NCI-H1417 (cell line): Measurements from ENCODE around the gene SLC6A19.
A peak's percentile ranks its signal among the peaks of the same experiment; 100 is the strongest.

Source experiments
- DNase-seq, 3 experiments: peaks; one replicate each; lab custom pipeline; 2025; lab: John Stamatoyannopoulos, UW

The SLC6A19 gene

DNA sequence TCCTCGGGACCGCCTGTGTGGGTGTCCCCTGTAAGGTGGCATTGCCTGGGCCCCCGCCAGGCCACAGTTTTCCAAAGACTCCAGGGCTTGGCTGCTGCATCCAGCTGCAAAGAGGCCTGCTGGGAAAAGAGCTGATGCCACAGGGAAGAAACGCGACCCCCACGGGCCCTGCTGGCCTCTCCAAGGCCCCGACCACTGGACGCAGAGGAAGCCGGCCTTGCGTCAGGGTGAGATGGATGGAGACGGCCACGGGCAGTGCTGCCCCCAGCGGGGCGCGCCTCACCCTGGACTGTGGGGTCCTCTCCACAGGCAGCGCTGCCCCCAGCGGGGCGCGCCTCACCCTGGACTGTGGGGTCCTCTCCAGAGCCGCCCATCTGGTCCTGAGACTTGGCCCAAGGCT lies 21.3 kb upstream of the SLC6A19 start:
- DNase-seq = no peak

DNA sequence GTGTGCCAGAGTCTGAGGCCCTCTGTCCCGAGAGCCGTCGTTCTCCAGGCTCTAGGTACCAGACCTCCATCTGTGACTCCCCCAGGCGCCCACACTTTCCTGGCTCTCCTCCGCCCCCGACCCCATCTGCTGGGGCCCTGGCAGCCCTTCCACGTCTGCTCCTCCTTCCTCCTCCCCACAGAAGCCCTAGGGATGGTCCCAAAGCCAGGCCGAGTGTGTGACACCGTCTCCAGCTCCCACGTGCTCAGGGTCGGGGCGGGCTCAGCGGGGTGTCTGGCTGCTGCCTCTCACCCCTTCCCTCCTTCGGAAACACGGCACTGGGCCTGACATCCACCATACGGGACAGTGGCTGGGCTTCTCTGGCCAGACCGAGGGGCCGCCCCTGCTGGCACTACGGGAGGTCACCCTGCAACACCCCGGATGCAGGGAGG lies 20.5 kb upstream of the SLC6A19 start:
- DNase-seq = no peak

DNA sequence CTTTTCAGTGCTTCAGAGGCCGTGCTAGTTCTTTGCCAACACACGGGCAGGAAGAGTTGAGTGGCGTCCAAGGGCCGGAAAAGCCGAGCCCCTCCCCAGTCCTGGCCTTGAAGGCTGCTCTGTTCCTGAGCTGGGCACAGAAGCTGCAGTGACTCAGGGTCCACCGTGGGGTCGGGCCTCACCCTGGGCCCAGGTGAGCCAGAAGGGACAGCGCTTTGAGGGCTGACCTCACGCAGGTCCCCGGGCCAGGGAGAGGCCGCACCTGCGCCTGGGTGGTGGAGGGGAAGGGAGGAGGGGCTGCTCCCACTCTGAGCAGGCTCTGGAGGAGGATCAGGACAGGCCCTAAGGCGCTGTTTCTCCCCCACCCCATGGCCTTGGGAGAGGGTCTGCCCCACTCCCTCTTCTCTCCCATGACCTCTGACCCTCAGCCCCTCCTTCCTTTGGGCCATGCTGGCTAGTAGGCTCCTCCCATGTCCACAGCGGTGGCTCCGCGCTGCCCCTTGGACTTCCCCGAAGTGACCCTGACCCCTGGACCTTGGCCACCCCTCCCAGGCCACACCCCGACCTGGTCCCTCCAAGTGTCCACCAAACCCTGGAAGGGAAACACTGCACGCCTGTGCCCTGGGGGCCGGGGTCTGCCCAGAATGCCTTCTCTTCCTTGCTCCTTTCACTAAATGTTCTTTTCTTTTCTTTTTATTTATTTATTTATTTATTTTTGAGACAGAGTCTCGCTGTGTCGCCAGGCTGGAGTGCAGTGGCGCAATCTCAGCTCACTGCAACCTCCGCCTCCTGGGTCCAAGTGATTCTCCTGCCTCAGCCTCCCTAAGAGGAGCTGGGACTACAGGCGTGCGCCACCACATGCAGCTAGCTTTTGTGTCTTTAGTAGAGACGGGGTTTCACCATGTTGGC lies 19.7 kb upstream of the SLC6A19 start:
- no peak for DNase-seq

DNA sequence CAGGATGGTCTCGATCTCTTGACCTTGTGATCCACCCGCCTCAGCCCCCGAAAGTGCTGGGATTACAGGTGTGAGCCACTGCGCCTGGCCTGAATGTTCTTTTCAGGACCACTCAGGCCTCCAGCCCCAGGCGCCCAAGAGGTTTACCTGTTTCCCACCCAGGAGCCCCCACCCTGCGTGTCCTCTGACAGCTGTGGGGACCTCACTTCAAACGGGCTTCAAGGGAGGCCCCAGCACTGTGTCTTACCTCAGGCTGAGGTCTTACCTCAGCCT lies 19.1 kb upstream of the SLC6A19 start:
- DNase-seq = no peak

DNA sequence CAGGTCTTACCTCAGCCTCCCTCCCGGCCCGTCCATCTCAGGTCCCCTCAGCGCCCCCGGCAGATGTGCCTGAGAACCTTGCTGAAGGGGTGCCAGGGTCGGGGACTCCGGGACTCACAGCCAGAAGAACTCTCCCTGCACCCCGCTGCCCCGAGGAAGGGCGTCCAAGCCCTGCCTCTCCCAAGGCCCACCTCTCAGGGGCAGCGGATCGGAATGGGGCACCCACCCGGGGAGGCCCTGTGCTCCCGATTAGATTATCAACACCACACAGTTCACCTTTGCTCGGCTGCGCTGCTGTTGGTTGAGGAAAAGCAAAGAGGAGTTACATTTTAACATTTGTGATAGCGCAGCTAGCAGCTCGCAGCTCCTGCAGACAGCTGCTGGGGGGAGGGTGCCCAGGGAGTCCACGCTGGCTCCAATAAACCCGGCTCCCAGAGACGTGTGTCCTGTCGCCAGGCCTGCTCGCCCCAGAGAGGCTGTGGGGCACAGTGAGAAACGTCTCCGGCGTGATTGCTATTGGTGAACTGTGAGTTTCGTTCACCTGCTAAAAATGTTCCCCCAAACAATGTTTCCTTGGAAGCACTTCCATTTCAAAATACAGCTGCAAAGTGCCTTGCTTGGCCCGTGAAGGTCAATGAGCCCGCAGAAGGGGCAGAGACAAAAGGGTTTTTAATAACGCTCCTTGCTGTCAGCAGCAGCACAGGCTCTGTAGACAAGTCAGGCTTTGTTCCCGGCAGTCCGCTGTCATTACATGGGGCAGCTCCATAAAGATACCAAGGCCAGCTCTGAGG lies 18.6 kb upstream of the SLC6A19 start:
- no peak for DNase-seq

DNA sequence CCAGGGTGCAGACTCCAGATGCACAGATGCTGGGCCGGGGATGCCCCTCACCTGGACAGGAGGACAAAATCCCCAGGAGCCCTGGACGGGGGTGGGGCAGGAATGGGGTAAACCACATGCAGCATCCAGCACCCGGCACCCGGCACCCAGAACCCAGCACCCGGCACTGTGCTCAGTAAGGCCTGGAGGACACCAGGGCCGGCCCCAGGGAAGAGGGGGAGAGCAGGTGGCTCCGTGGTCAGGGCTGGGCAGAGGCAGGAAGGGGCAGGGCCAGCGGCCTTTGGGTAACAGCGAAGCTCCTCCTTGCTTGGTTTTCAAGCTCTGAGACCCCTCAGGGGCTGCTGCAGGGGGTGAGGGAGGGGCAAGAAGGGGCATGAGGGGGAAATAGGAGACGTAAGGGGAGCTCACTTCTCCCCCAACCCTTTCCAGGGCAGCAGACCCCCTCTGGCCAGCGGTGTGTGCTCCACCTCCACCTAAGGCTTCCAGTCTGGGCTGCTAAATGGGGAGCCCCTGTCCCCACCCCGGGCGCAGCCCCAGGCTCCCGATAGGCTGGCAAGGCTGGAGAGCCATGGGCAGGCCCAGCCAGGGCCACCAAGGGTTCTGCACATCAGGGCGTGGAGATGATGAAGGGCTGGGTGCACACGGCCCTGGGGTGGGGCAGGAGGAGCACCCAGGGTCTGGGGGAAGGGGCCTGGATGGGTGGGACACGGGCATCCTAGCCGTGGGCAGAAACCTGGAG lies 17.8 kb upstream of the SLC6A19 start:
- DNase-seq = no peak

DNA sequence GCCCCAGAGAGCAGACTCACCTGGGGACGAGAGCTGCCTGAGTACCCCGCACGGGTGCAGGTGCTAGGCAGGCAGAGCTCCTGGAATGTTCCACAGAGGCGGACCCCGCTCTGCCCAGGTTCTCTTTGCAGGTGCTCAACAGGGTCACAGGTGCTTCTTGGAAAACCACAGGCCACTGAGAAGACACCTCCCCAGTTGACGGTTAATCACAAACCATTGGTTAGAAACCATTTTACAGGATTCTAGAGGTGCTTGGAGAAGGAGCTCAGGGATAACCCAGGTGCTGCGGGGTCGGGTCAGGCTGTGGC lies 17.3 kb upstream of the SLC6A19 start:
- no peak for DNase-seq

DNA sequence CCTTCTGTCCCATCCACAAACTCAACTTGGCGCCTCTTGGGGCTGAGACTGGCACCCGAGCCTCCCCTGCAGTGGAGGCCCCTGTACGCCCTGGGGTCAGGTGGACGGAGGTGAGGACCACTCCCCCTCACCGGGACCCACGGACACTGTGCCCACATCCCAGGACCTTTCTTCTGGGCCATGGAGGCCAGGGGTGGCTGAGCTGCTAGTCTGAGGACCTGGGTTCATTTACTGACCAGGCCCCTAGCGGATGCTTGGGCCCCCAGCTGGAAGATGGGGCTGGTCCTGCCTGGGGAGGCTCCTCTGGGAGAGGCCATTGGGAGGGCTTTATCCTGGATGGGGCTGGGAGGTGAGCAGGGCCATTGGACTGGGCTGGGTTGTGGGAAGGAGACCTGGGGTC lies 16.9 kb upstream of the SLC6A19 start:
- DNase-seq = no peak

DNA sequence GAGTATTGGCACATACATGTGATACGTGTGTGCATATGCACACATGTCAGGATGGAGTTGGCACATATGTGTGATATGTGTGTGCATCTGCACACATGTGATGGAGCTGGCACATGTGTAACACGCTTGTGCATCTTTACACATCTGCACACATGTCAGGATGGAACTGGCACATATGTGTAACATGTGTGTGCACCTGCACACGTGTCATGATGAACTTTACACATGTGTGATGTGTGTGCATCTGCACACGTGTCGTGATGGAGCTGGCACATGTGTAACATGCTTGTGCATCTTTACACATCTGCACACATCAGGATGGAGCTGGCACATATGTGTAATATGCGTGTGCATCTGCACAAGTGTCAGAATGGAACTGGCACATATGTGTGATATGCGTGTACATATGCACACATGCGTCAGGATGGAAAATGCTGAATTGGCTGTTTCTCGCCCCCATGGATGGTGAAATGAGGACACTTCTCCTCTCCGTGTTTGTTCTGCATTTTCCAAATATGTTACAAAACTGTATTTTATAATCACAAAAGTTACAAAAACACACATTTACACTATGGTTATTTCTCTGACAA lies 16.3 kb upstream of the SLC6A19 start:
- DNase-seq = no peak

DNA sequence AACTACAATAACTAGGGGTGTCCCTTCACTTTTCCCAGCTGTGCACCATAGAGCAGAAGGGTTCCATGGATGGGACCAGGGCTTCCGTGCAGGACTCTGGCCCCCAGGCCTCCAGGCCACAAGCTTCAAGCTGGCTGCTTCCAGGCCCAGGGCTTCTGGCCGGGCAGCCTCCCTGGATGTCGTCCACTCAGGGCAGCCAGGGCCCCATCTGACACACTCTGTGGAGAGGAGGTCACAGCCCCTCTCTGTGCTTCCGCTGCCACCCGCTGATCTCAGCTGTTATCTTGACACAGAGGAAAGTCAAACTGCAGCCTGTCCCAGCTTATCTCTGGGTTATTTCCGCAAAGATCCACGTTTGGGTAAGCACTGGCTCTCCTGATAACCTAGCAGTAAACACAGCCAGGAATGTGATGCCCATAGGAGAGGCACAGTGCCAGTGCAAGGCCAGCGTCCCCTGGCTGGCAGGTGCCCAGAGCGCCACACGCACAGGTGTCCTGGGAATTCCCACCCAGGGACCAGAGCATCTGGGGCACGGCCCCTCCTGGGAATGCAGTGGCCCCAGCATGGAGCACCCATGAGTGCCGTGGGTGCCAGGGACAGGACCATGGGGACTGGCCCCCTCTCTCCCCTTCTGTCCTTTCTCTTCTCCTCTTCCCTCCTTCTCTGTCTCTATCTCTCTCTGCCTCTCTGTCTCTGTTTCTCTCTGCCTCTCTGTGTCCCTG lies 15.6 kb upstream of the SLC6A19 start:
- DNase-seq = no peak

DNA sequence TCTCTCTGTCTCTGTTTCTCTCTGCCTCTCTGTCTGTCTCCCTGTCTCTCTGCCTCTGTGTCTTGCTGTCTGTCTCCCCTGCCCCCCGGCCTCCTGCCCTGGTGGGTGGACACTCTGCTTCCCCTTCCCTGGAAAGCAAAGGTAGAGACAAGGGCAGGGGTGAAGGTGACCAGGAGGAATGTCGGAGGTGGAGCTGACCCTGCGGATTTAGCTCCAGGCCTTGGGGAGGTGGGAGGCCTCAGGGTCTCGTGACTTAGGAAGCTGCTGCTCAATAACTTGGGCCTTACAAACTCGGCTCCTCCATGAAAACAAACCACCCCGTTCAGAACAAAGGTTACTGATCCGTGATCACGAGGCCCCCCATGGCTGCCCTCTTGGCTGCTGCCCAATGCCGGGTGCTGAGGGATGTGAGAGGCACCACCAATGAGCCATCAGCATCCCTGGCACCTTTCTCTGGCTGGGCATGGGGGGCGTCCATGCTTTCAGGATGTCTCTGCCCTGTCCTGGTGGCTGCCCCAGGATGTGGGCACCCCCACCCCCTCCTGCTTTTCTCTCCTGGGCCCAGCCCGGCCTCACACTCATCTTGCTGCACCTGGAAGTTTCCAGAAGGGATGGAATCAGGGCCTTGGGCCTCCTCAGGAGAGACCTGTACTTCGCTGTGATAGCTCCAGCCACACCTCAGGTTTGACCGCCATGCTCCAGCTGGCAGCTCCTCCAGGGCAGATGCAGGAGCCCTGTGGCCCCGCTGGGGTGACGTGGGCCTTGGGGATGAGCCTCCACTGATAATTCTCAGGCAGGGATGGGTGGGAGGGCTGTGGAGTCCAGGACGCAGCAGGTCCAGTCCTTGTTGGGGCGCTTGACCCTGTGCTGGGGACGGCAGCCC lies 14.8 kb upstream of the SLC6A19 start:
- DNase-seq = no peak

DNA sequence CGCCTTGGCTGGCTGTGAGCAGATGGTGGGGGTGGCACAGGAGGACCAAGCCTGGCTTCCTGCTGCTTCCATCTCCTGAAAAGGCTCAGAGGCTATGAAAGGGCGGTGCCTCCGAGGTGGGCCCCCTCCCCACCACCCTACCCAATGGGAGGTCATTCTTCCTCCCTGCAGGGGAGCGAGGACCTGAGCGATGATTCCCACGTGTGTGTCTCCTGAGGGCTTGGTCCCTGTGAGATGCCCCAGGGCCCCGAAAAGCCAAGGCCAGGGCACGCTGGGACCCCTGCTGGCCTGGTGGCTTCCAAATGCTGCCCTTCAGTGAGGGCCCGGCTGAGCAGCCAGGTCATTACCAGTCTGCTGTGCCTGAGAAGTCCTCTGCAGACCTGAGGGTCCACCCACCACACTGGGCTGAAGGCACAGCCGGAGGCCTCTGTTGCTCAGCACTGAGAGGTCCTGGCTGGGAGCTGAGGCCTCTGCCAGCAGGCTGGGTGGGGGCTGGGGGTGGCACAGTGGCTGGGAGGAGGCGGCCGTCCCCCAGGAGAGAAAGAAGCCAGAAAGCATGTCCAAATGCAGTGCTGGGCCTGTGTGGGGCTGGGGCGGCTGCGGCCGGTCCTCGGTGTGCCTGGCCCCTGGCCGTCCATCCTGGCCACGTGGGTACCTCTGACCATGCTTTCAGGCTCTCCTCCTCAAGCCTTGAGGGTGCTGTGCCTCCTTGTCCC lies 14.0 kb upstream of the SLC6A19 start:
- peak in 1 of 3 experiments; percentile 24 for DNase-seq

DNA sequence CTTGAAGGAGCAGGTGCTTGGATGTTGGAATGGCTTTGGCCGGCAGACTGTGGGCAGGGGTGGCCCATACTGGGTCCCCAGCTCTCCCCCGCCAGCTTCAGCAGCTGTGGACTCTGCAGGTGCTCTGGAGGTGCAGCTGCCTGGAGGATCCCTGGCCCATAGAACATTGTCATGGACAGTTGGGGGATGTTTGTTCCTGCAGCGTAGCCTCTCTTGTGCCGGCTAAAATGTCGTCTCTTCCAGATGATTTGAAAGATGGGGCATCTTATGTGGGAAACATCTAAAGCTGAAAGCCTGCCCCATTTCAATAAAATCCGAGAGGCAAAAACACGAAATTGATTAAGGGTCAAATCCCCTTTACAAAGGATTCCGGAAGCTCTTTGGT lies 13.5 kb upstream of the SLC6A19 start:
- no peak for DNase-seq

DNA sequence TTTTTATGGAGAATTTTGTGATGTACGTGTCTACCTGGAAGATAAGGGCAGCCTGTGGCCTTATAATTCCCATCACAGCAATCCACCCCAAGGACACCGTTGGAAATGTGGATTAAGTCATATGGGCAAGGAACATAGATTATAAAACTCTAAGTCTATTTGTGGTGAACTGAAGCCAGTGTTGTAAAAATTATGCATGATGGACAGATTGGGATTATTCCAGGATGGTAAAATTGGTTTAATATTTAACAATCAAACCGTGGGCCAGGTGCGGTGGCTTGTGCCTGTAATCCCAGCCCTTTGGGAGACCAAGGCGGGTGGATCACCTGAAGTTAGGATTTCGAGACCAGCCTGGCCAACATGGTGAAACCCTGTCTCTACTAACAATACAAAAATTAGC lies 12.9 kb upstream of the SLC6A19 start:
- no peak for DNase-seq

DNA sequence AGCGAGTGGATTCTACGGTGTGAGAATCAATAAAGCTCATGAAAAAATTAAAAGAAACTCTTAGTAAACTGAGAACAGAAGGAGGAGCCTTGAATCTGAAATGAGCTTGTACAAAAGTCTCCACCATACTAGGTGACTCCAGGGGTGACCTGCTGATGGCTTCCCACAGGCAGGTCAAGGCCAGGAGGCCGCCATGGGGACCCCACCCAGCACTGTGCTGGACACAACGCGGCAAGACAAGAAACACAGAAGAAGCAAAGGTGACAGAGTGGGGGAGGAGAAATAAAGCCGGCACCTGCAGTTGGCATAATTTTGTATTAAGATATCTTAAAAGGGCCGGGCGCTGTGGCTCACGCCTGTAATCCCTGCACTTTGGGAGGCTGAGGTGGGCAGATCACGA lies 12.1 kb upstream of the SLC6A19 start:
- DNase-seq = no peak

DNA sequence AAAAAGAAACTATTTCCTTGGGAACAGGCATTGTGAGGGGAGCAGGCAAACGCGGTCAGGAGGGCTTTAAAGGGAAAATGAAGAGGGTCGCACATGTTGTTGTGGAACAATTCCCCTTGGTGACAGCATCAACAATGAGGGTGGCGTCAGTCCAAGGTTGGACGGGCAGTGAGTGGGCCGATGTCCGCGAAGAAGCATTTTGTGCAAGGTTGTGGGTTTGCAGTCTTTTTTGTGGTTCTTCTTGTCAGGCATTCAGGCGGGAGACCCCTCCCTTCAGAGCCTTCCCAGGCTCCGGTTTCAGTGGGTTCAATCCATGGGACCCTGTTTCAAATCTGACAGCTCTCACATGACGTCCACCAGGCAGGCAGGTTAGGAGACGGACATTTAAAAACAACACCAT lies 11.1 kb upstream of the SLC6A19 start:
- DNase-seq = no peak

DNA sequence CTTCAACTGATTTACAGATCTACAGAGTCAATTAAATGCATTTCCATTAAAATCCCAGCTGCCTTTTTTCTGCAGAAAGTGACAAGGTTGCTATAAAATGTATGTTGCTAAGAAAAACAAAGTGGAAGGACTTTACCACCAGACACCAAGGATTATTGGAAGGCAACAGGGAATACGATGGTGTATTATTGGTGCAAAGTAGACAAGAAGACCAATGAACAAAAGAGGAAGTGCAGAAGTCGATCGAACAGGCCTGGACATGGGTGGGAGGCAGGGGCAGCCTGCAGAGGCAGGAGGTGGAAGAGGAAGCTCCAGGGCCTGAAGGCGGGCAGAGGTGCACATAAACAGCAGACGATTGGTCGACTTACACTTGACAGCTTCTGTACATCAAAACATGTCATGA lies 10.6 kb upstream of the SLC6A19 start:
- DNase-seq = no peak

DNA sequence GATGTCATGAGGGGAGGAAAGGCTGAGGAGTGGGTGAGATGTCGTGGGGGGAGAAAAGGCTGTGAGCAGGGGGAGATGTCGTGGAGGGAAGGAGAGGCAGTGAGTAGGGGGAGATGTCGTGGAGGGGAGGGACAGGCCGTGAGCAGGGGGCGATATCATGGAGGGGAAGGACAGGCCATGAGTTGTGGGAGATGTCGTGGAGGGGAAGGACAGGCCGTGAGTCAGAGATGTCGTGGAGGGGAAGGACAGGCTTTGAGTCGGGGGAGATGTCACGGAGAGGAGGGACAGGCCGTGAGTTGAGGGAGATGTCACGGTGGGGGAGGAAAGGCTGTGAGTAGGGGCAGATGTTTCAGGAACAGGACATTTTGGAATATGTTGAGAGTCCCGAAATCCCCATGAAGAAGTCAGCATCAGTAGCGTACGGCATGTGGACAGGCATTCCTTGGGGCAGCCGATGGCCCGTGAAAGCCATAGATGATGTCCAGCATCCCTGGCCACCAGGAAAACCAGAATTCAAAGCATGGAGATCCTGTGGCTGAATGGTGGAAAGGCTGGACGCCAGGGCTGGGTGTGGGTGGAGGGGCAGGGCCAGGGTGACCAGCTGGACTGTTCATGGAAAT lies 8.3 kb upstream of the SLC6A19 start:
- no peak for DNase-seq

DNA sequence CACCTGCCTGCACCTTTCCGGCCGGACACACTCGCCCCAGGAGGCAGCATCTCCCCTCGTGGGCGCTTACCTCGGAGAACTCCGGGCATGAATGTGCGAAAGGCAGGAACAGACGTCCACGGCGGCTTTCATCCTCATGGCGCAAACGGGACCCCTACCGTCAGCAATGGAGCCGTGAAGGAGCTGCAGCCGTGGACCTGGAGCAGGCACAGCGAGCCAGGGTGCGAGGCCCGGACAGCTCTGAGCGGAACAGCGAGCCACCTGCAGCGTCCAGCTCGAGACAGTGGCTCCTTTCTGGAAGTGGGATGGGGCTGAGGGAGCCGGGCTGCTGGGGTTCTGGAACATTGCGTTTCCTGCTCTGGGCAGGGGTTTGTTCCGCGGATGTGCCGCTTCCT lies 7.8 kb upstream of the SLC6A19 start:
- no peak for DNase-seq

DNA sequence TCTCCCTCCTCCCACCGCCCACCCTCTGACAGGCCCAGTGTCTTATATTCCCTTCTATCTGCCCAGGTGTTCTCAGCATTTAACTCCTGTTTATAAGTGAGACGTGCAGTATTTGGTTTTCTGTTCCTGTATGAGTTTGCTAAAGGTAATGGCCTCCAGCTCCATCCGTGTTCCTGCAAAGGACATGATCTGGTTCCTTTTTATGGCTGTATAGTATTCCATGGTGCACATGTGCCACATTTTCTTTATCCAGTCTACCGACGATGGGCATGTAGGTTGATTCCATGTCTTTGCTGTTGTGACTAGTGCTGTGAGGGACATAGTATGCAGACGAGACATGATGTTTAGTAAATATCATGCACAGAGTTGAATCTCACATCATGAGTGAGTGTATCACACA lies 7.0 kb upstream of the SLC6A19 start:
- no peak for DNase-seq
